Activated T-cell treated with anti-CD3 and anti-CD28 coated beads, Interleukin-2, amount 50 U/mL, for 72 hours (primary cell): ENCODE results near the gene FRMD5. TPM values are rescaled to one million over a fixed set of nuclear protein-coding genes. Genes with fewer than 3 reads are reported as not detected.
"Not testable (repeated sequence)": the region's sequence is repeated elsewhere in the genome, so short reads cannot be mapped to it uniquely, and the experiment has no call there.

ENCODE experiments used
- ATAC-seq, 2 donors: fragments of 150-1000 bp; cut with Tn5 transposase; replicated peaks in 1 of 2; 2 replicates each; pipeline ENCODE4 v1.10.0; 2021; ENCODE audit warnings: moderate library complexity in 2 of 2, mild to moderate bottlenecking in 1 of 2
- DNase-seq, 2 donors: peaks; one replicate each; pipeline ENCODE4 v3.0.0; 2021 to 2022; ENCODE audit warnings: mixed read lengths in 1 of 2
- H3K27ac Mint-ChIP-seq: one replicate; pipeline ENCODE4 v1.8.0; 2022; ENCODE audit warnings: mild to moderate bottlenecking, moderate library complexity, mixed read lengths
- H3K27me3 Mint-ChIP-seq: one replicate; pipeline ENCODE4 v1.8.0; 2022; ENCODE audit warnings: low read depth, mixed read lengths
- H3K36me3 Mint-ChIP-seq, 2 donors: one replicate each; pipeline ENCODE4 v1.8.0; 2022; ENCODE audit warnings: mixed read lengths in 2 of 2, mild to moderate bottlenecking in 1 of 2; ENCODE audit not compliant: insufficient read depth in 2 of 2
- H3K4me1 Mint-ChIP-seq: one replicate; pipeline ENCODE4 v1.8.0; 2022; ENCODE audit warnings: low read depth, mixed read lengths
- H3K4me3 Mint-ChIP-seq, 2 donors: one replicate each; pipeline ENCODE4 v1.8.0; 2022; ENCODE audit warnings: mild to moderate bottlenecking in 2 of 2, mixed read lengths in 2 of 2, moderate library complexity in 2 of 2
- H3K9me3 Mint-ChIP-seq, 2 donors: one replicate each; pipeline ENCODE4 v1.8.0; 2022; ENCODE audit warnings: mixed read lengths in 2 of 2
- total RNA-seq, 2 donors: library from RNA; stranded (reverse); gene quantifications; one replicate each; pipeline ENCODE4 v1.2.3, GENCODE V29; 2022

Gene FRMD5
- total RNA-seq, 2 donors from 2014 or later: 0.60 to 0.77 TPM

DNA sequence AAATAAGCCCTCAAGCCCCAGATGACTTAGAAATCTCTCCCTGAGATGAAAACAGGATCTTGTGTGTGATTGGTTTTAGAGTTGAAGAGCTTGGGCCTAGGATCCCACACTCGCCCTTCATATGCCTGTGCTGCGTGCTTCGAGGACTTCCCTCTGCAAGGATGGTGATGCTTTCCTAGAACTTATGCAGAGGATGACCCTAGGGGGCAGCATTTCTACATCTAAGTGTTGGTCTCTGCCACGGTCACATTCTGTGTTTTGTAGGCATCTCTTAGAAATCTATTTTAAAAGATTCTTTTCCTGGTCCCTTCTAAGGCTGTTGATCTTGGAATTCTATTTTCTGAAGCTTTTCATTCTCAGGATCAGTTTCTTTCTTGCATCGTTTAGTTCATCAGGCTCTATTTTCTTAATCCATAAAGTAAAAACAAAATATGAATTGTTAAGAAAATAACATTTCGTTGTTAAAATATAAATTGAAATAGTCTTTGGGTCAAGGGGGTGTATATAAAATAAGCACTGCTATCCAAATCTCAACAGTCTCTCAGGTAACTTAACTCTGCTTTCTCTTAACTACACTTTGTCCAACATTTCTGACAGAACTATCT, 322.6 kb downstream of the FRMD5 start:
- DNase-seq (peak in 1 of 2 donors; percentile 18), ATAC-seq (no peak)
- no peaks in the 10 kb centered on the region for H3K27me3 Mint-ChIP-seq
- peaks cover 5 to 36% of the 10 kb centered on the region in 2 donors for H3K36me3 Mint-ChIP-seq
- H3K27ac Mint-ChIP-seq: no peak overlapping the region
- H3K9me3 Mint-ChIP-seq: no peaks in the 10 kb centered on the region
- H3K4me1 Mint-ChIP-seq: no peaks in the 10 kb centered on the region
- H3K4me3 Mint-ChIP-seq: no peak overlapping the region

DNA sequence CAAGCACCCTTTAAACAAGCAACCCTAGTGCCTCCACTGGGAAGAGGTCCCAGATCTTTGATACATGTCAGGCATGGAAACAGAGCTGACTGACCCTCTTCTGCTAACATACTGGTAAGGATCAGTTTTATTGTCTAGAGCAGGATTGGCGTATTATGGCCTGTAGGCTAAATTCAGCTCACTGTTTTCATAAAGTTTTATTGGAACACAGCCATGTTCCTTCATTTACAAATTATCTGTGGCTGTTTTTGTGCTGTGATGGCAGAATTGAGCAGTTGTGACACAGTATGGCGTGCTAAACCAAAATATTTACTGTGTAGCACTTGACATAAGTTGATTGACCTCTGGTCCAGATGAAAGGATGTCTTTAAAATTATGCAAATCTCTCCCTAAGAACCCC, 323.2 kb downstream of the FRMD5 start:
- no peaks in the 10 kb centered on the region for H3K9me3 Mint-ChIP-seq
- peaks cover 5 to 39% of the 10 kb centered on the region in 2 donors for H3K36me3 Mint-ChIP-seq
- no peak overlapping the region for H3K27ac Mint-ChIP-seq
- no peaks in the 10 kb centered on the region for H3K4me1 Mint-ChIP-seq
- no peaks in the 10 kb centered on the region for H3K27me3 Mint-ChIP-seq
- ATAC-seq (no peak), DNase-seq (no peak)
- no peak overlapping the region for H3K4me3 Mint-ChIP-seq

DNA sequence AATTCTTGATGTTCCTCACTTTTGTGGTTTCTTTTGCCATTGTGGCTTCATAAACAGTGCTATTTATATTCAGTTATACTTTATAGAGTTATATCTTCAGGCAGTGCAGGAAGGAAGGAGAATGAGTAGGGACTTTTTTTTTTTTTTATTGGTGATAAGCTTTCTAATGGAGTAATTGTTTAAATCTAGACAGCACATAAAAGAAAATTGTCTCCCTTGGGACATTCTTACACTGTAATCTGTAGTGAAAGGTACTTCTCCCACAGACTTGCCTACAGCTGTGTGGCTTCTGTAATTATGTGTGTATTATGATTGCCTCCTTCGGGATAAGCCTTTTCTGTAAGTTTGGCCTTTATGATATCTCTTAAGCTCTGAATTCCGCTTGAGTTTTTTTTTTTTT, 326.7 kb downstream of the FRMD5 start:
- Mint-ChIP-seq H3K9me3 (no peaks in the 10 kb centered on the region), H3K27me3 (no peaks in the 10 kb centered on the region), H3K27ac (no peak overlapping the region), H3K4me3 (no peak overlapping the region), H3K36me3 (peaks cover 2 to 48% of the 10 kb centered on the region in 2 donors), H3K4me1 (no peaks in the 10 kb centered on the region)
- ATAC-seq: no peak
- no peak for DNase-seq

DNA sequence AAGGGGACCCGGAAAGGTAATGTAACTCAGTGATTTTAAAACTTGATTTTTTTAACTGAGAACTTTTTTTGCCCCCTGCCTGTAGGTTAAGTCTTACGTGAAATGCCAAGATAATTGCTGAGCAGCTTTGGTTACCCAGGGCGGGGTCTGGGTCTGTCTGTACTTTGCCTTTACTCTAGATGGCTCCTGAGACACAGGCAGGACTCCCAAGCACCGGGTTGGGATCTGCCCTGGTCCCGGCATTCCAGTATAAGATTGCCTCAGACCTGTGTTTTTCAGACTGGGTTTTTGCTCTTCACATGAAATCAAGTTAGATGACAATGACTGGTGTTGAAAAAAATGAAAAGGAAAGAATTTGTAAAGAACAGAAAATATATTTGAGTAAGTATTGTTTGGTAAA, 328.0 kb downstream of the FRMD5 start:
- no peak for ATAC-seq
- DNase-seq: no peak
- no peak overlapping the region for H3K27ac Mint-ChIP-seq

DNA sequence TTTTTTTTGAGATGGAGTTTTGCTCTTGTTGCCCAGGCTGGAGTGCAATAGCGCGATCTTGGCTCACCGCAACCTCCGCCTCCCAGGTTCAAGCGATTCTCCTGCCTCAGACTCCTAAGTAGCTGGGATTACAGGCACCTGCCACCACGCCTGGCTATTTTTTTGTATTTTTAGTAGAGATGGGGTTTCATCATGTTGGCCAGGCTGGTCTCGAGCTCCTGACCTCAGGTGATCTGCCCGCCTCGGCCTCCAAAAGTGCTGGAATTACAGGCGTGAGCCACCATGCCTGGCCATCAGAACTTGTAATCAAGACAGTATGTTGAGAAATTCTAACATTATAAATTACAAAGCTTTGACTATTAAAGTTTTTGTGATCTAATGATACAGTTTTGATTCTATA, 328.4 kb downstream of the FRMD5 start:
- ATAC-seq, H3K9me3 Mint-ChIP-seq: not testable (repeated sequence)
- H3K36me3 Mint-ChIP-seq: peaks cover 2 to 49% of the 10 kb centered on the region in 2 donors

More for the DNA sequence above, 328.0 kb downstream of the FRMD5 start:
- no peaks in the 10 kb centered on the region for H3K27me3 Mint-ChIP-seq
- H3K36me3 Mint-ChIP-seq: peaks cover 2 to 49% of the 10 kb centered on the region in 2 donors
- no peak overlapping the region for H3K4me3 Mint-ChIP-seq
- H3K4me1 Mint-ChIP-seq: no peaks in the 10 kb centered on the region
- H3K9me3 Mint-ChIP-seq: no peaks in the 10 kb centered on the region

DNA sequence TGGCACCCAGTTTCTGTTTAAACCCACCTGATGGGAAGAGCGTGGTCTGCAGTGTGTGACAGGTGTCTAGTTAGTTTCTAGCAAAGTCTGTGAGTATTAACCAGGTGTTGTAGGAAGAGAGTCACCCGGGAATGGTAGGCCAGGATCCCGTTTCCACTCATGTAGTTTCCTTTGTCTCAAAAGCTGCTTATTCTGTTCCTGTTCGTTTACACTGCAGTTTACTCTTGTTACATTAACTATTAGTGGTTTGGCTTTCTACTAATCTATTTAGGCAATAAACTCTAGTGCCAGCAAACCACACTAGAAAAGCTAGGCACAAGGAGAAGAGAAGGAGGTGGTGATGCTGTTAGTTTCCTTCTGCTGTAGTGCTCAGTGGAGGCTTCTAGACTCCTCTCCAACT, 335.5 kb downstream of the FRMD5 start:
- peaks cover 9 to 51% of the 10 kb centered on the region in 2 donors for H3K36me3 Mint-ChIP-seq
- H3K27me3 Mint-ChIP-seq: no peaks in the 10 kb centered on the region
- H3K4me1 Mint-ChIP-seq: no peaks in the 10 kb centered on the region
- no peak overlapping the region for H3K4me3 Mint-ChIP-seq
- DNase-seq: no peak
- no peak for ATAC-seq
- no peaks in the 10 kb centered on the region for H3K9me3 Mint-ChIP-seq
- H3K27ac Mint-ChIP-seq: no peak overlapping the region

More for the DNA sequence above, 328.4 kb downstream of the FRMD5 start:
- not testable (repeated sequence) for H3K27me3 Mint-ChIP-seq, DNase-seq, H3K4me1 Mint-ChIP-seq, H3K4me3 Mint-ChIP-seq, H3K27ac Mint-ChIP-seq

DNA sequence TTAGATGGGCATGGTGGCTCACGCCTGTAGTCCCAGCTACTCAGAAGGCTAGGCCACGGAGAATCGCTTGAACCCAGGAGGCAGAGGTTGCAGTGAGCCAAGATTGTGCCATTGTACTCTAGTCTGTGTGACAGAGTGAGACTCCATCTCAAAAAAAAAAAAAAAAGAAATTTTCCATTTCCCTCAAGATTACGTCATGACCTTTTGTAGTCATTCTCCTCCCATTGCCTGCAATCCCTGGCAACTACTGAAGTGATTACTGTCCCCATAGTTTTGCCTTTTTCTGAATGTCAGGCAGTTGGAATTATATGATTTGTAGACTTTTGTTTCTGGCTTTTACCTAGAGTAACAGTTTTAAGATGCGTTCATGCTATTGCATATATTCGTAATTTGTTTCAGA, 340.3 kb downstream of the FRMD5 start:
- Mint-ChIP-seq H3K4me1 (no peaks in the 10 kb centered on the region), H3K4me3 (no peak overlapping the region), H3K27ac (no peak overlapping the region), H3K9me3 (no peaks in the 10 kb centered on the region), H3K36me3 (peaks cover 10 to 43% of the 10 kb centered on the region in 2 donors), H3K27me3 (no peaks in the 10 kb centered on the region)
- ATAC-seq (no peak), DNase-seq (no peak)

DNA sequence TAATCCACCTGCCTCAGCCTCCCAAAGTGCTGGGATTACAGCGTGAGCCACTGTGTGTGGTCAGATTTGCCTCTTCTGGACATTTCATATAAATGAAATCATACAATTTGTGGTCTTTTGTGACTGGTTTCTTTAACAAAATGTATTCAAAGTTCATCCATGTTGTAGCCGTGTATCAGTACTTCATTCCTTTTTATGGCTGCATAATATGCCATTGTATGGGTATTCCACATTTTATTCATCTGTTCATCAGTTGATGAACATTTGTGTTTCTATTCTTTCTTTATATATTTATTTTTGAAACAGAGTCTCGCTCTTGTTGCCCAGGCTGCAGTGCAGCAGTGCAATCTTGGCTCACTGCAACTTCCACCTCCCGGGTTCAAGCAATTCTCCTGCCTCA, 342.5 kb downstream of the FRMD5 start:
- Mint-ChIP-seq H3K36me3 (peaks cover 3 to 36% of the 10 kb centered on the region in 2 donors), H3K27me3 (no peaks in the 10 kb centered on the region), H3K27ac (no peak overlapping the region), H3K4me1 (no peaks in the 10 kb centered on the region), H3K4me3 (no peak overlapping the region), H3K9me3 (no peaks in the 10 kb centered on the region)
- DNase-seq (no peak), ATAC-seq (no peak)

DNA sequence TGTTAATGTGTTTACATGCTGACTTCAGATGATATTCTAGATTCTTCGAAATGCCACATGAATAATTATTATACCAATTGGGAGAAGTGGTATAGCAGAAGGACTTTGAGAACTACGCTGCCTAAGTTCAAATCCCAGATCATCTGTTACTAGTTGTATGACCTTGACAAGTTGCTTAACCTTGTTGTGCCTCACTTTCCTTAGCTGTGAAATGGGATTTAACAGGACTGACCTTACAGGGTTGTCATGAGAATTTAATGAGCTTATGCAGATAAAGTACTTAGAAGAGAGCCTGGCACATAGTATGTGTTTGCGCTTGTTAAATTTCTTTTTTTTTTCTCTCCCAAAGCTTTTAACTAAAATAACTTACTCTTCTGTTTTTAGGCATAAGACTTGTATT, 343.8 kb downstream of the FRMD5 start:
- H3K4me1 Mint-ChIP-seq: no peaks in the 10 kb centered on the region
- no peak for DNase-seq
- H3K27me3 Mint-ChIP-seq: no peaks in the 10 kb centered on the region
- peaks cover 1 to 33% of the 10 kb centered on the region in 2 donors for H3K36me3 Mint-ChIP-seq
- no peak for ATAC-seq
- H3K9me3 Mint-ChIP-seq: no peaks in the 10 kb centered on the region
- no peak overlapping the region for H3K27ac Mint-ChIP-seq
- no peak overlapping the region for H3K4me3 Mint-ChIP-seq

DNA sequence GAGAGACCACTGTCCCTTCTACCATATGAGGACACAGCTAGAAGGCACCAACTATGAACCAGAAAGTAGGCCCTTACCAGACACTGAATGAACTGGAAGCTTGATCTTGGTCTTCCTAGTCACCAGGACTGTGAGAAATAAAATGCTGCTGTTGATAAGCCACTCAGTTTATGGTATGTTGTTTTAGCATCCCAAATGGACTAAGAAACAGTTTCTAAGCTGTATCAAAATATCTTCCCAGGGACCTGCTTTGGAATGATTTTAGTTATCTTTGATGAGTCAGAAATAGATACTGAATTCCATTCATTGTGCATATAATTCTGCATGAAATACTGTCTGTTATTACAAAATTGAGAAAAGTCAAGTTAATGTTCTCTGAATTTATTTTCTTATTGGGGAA, 349.6 kb downstream of the FRMD5 start:
- peak overlapping the region; percentile 33 for H3K27ac Mint-ChIP-seq

DNA sequence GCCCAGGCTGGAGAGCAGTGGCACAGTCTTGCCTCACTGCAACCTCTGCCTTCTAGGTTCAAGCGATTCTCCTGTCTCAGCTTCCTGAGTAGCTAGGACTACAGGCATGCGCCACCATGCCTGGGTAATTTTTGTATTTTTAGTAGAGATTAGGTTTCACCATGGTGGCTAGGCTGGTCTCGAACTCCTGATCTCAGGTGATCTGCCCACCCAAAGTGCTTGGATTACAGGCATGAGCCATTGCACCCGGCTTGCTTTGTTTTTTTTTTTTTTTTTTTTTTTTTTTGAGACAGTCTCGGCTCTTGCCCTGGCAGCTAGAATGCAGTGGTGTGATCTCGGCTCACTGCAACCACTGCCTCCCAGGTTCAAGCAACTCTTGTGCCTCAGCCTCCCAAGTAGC, 362.6 kb downstream of the FRMD5 start:
- not testable (repeated sequence) for H3K9me3 Mint-ChIP-seq, H3K27me3 Mint-ChIP-seq, DNase-seq, ATAC-seq, H3K27ac Mint-ChIP-seq
- peak overlapping the region; percentile 18 to 73 for H3K4me3 Mint-ChIP-seq
- H3K4me1 Mint-ChIP-seq: peaks cover 48% of the 10 kb centered on the region
- peaks cover 18 to 55% of the 10 kb centered on the region in 2 donors for H3K36me3 Mint-ChIP-seq

More for the DNA sequence above, 349.6 kb downstream of the FRMD5 start:
- Mint-ChIP-seq H3K27me3 (no peaks in the 10 kb centered on the region), H3K36me3 (peaks cover 8 to 39% of the 10 kb centered on the region in 2 donors), H3K9me3 (no peaks in the 10 kb centered on the region), H3K4me3 (no peak overlapping the region), H3K4me1 (no peaks in the 10 kb centered on the region)
- no peak for DNase-seq
- no peak for ATAC-seq

DNA sequence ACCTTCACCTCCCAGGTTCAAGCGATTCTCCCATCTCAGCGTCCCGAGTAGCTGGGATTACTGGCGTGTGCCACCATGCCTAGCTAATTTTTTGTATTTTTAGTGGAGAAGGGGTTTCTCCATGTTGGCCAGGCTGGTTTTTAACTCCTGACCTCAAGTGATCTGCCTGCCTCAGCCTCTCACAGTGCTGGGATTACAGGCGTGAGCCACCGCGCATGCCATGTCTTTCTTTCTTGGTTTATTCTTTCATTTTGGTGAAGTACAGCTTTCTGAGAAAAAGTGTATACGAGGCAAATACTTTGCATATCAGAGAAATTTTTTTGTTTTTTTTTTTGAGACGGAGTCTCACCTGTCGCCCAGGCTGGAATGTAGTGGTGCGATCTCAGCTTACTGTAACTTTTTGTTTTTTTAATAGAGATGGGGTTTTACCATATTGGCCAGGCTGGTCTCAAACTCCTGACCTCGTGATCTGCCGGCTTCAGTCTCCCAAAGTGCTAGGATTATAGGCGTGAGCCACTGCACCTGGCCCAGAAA, 363.5 kb downstream of the FRMD5 start:
- not testable (repeated sequence) for H3K27me3 Mint-ChIP-seq, DNase-seq, ATAC-seq, H3K9me3 Mint-ChIP-seq
- H3K4me3 Mint-ChIP-seq: peak overlapping the region; percentile 18 to 73
- H3K27ac Mint-ChIP-seq: peak overlapping the region; percentile 56
- peaks cover 20 to 52% of the 10 kb centered on the region in 2 donors for H3K36me3 Mint-ChIP-seq
- peaks cover 52% of the 10 kb centered on the region for H3K4me1 Mint-ChIP-seq

DNA sequence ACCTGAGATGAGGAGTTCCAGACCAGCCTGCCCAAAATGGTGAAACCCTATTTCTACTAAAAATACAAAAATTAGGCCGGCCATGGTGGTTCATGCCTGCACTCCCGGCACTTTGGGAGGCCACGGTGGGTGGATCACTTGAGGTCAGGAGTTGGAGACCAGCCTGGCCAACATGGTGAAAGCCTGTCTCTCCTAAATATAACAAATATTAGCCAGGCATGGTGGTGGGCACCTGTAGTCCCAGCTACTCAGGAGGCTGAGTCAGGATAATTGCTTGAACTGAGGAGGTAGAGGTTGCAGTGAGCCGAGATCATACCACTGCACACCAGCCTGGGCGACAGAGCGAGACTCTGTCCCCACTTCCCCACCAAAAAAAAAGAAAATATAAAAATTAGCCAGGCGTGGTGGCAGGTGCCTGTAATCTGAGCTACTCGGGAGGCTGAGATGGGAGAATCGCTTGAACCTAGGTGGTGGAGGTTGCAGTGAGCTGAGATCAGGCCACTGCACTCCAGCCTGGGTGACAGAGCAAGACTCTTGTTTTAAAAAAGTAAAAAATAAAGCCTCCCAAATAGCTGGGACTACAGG, 364.3 kb downstream of the FRMD5 start:
- not testable (repeated sequence) for DNase-seq, ATAC-seq, H3K27ac Mint-ChIP-seq, H3K27me3 Mint-ChIP-seq, H3K9me3 Mint-ChIP-seq
- Mint-ChIP-seq H3K36me3 (peaks cover 20 to 46% of the 10 kb centered on the region in 2 donors), H3K4me3 (peak overlapping the region; percentile 37 to 98), H3K4me1 (peaks cover 60% of the 10 kb centered on the region)
